NCI-H1092 treated with DMSO at 0.1 percent for 48 hours (cell line): ENCODE measurements around the gene COLEC11.
"Not testable (repeated sequence)": the region's sequence is repeated elsewhere in the genome, so short reads cannot be mapped to it uniquely, and the experiment has no call there.

Source experiments
- DNase-seq: peaks from one replicate; lab custom pipeline; 2025; lab: John Stamatoyannopoulos, UW

COLEC11 gene

DNA sequence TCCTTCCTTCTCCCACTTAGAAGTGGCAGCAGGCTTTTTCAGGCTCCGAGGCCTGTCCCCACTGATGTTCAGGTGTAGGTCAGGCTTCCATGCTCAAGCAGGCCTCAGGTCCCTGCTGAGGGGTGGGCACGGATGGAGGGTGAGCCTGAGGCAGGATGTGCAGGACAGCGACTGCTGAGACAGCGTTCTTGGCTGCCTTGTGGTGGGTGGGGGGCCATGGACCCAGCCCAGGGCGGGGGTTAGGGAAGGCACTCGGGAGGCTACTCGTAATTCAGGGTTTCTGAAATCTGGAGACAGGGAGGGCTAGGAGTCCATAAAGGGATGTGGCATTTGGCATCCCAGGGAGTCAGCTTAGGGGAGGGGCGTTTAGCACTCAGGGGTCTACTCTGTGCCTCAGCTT lies 30.3 kb downstream of the COLEC11 start:
- DNase-seq, result no peak

DNA sequence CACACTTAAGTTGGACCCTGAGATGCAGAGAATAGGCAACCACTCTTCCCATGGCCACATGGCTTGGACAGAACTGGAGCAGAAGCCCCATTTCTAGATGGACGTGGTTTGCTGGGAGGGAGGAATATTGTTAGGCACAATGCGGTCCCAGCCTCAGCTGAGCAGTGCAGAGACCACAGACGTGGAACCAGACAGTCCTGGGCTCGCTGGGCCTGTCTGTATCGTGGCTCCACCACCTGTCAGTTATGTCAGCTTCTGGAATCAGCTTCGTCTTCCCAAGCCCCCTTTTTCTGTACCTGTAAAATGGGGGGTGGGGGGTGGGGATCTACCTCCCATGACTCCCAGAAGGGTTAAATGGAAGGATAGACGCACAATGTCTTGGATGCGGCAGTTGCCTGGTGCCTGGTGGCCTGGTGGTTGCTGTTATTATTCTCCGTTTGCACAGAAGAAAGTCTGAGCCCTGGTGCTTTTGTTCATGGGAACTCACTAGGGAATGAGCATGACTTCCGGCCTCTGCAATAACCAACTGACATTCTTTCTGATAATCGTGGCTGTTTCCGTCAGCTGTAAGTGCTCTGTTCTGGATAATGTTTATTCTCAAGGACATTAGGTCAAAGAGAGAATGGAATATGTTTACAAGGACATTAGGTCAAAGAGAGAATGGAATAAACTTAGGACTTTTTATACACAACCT lies 31.4 kb downstream of the COLEC11 start:
- no peak for DNase-seq

DNA sequence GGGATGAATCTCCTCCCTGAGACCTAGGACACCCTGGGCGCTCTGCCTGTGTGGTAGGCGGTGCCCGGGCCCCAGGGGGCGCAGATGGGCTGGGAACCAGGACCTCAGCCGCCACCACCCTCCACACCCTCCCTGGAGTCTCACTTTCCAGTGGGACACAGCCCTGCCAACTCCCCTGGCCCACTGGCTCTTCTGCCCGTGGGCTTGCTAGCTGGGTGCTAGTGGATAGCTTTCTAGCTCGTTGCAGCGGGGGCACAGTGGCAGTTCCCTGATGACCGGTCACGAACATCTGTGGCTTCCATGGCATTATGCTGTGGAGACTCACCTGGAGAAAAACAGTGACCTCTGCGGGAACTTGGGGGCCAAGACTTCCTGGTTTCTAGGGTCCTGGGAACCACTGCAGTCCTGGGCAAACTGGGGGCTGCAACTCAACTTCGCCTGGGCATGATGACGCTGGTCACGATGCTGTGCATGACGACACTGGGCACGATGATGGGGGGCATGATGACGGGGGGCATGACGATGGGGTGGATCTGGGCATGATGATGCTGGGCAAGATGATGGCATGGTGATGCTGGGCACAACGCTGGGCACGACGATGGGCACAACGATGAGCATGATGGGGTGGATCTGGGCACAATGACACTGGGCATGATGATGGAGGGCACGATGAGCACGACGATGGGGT lies 32.0 kb downstream of the COLEC11 start:
- DNase-seq, result no peak

DNA sequence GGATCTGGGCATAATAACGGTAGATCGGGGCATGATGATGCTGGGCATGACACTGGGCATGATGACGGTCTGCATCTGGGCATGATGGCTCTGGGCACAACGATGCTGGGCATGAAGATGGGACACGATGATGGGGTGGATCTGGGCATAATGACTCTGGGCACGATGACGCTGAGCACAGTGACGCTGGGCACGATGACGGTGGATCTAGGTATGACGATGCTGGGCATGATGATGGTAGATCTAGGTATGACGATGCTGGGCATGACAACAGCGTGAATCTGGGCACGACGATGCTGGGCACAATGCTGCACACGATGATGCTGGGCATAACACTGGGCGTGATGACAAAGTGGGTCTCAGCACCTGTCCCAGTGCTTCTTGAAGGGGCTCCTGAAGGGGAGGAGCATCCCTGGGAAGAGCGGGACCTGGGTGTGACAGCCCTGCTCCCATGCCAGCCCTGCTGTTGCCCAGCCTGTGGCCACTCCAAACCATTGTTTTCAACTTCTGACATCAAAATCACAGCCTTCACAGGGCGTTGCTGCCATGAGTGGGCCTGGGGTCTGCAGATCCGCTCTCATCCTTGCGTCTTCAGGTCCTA lies 32.7 kb downstream of the COLEC11 start:
- no peak for DNase-seq

DNA sequence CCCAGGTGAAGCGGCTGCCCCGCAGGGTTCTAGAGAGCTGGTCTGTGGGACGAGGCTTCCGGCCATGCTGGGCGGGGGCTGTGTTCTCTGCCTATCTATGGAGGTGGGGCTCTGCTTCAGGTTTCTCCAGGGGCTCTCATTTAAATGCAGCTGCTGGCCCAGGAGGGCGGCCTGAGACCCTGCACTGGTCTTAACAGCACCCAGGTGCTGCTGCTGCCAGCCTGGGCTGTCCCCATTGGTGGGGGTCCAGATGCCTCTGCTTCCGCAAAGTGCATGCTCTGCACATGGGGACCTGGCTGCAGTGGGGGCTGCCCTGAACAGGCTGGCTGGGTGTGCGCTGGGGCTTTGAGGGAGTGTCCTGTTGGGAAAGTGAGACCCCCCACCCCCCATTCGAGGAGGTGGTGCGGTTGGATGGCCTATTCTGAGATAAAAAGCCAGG lies 33.3 kb downstream of the COLEC11 start:
- no peak for DNase-seq

DNA sequence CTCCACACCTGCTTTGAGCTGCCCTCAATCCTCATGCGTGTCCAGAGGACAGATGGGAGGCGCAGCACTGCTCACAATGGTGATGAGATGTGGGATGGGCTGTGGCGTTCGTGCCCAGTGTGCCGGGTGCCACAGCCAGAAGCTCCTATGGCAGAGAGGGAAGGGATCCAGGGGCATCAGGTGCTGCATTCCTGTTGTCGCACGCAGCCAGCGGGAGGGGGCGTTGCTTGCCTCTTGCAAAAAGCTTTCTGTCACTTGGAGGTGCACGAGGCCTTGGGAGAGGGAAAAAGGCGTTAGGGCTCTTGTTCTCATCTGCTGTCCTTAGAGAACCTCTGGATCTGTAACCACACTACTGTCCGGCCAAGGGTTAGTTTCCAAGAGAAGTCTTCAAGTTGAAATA lies 33.9 kb downstream of the COLEC11 start:
- peak; percentile 42 for DNase-seq

DNA sequence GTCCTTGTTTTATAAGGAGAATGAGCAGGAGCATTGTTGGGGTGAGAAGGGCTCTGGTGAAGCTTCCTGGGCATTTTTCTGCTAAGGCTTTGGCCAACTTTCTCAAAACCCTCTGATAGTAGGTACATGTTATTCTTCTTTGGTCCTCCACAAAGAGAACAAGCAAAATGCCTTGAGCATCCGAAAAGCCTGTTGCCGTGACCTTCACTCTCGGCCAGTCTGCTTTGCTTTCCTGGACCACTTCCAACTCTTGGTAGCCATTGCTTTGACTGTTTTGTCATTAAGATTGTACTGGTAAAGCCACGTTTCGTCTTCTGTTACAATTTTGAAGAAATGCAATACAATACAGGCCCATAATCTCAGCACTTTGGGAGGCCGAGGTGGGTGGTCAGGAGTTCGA lies 35.7 kb downstream of the COLEC11 start:
- no peak for DNase-seq

DNA sequence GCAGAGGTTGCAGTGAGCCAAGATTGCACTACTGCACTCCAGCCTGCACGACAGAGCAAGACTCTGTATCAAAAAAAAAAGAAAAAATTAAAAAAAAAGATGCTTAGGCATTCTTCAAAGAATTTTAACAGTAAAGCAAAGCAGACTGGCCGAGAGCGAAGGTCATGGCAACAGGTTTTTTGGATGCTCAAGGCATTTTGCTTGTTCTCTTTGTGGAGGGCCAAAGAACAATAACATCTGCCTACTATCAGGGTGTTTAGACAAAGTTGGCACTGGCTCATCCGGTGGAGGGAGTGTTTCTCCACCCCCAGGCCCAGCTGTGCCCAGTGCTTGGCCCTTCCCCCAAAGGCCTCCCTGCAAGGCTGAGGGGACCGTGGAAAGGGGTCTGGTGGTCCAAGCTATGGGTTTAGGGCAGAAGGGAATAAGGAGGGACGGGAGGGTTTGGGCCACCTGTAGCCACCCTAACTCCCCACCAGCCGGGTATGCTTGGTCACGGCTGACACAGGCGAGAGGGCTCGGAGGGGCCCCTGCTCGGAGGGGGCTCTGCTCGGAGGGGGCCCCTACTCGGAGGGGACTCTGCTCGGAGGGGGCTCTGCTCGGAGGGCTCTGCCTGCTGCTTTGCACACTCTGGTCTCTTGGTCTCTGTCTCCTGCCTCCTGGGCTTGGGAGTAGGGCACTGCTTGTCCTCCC lies 36.4 kb downstream of the COLEC11 start:
- no peak for DNase-seq

DNA sequence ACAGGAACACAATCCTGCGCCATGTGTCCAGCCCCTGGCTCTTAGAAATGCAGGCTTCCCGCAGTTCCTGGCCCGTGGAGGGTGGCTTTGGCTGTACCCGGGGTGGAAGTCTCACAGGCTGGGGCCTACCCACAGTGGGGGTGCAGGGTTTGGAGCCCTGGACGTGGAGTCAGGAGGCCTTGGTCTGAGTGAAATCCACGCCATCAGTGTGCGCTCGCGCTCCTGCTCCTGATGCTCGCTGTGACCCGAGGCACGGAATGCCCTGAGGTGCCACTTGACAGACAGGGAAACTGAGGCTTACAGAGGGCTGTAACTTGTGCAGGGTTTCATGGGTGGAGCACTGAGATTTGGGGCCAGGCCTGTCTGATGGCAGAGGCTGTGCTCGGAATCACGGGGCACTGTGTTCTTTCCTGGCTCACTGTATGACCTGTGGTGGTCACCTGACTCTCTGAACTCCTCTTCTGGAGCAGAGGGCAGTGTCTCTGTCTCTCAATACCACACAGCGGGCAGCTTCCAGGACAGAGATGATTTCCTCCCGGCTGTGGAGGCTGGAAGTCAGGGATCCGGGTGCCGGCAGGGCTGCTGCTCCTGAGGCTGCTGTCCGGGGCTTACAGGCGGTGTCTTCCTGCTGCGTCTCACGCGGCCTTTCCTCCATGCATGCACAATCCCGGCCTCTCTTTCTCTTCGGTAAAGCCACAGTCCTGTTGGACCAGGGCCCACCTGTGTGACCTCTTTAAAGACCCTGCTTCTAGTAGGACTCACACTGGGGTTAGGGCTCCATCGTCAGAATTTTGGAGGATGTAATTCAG lies 37.1 kb downstream of the COLEC11 start:
- DNase-seq, result no peak

DNA sequence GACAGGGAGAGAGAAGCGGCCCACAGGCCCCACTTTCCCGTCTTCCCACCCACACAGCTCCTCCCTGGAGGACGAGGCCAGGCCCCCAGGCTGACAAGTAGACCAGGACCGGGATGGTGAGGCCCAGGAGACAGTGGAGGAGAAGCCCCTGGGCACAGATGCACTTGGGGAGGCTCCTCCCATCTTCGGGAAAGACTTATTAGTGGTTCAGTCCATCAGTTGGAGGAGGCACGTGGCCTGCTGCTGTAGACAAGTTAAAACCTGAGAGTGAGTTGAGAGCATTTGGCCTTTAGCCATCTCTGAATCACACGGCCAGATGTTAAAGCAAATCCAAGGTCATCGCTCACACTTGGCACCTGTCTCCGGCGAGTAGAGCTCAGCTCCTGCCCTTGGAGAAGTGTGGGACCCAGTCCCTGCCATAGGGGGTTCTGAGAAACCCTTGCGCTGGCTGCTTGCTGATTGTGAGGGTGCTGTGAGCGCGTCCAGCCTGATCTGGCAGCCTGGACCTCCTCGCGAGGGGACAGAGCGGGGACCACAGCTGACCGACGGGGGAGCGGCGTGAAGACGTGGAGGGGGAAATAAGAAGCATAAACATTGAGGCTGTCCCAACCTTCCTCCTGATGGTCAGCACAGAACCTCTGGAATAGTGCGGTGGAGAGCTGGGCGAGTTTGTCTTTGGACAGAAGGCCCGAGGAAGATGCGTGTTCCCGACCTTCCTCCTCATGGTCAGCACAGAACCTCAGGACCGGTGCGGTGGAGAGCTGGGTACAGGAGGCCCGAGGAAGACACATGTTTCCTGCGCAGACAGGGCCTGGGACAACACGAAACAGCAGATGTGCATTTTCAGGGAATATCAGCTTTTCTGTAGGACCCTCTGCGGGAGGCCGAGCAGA lies 38.4 kb downstream of the COLEC11 start:
- DNase-seq, result no peak

DNA sequence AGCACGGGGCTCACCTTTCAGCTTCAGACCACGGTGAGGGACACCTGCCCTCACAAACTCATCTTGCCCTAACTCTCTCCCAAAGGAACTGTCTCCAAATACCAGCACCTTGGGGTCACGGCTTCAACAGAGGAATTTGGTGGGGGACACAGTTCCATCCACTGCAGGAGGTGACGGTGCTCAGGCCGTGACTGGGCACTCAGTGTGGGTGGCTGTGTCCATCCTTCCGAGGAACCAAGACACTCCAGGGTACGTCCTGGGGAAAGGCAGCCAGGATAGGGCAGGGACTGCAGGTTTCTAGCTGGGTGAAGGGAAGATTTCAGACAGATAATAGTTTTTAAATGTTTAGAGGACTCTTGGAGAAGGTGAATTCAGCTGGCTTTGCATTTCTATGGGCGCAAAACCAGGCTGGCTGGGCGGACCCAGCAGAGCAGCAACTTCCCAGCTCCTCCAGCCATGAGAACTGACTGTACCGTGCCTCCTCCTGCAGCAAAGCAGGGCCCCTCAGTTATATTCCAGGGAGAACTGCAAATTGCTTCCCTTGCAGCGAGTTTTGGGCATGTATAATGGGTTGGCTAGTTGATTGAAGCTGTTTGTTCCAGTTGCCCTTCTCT lies 39.2 kb downstream of the COLEC11 start:
- no peak for DNase-seq

DNA sequence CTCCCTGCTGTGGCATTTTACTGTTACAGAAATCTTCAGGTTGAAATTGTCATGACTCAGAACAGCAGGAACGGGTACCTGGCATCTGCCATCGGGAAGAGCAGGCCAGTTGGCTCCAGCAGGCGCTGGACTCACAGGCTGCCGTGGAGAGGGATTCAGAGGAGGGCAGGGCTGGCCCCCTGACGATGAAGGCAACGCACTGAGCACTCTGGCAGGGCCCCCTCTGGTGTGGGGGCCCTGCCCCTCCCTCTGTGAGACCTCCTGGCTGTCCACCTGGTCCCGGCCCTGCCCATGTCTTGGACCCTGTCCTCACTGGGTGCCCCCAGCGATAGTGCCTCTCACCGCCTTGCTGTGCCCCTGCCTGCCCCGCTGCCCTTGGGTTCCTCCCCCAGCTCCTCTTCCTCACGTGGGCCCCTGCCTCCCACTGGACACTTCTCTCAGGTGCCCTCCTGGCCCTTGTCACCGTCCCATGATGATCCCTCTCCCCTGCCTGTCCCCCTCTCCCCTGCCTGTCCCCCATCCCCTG lies 39.7 kb downstream of the COLEC11 start:
- no peak for DNase-seq

DNA sequence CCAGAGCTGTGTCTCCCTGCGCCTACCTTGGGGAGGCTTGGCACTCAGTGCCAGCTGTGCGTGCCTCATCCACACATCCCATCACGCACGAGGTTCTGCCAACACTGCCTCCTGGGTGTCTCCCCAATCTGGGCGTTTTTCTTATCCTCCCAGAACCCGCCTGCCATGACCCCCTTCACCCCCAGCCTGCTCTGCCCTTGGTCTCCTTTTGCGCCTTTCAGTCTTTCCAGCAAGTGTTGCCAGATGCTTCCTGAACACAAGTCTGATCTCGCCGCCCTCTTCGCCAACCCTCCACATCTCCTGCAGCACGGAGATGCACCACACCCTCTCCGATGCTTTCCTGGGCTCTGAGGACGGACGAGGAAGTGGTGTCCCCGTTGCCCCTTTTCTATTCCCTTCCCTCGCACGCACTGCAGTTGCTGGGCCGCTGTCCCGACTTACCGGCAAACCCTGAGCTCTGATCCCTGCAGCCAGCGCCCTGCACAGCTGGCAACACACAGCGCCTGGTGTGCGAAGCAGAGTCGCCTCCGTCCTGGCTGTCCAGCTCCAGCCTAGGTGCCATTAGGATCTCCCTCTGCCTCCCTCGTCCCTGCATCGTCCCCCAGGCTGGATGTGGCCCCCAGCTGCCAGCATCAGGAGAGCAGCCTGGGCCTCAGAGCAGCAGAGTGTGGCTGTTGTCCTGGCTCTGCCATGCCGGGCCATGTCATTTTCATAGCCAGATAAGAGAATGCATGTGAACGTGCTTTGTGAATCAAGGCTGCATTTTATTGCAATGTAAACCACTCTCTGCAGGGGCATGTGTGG lies 40.5 kb downstream of the COLEC11 start:
- DNase-seq, result no peak

DNA sequence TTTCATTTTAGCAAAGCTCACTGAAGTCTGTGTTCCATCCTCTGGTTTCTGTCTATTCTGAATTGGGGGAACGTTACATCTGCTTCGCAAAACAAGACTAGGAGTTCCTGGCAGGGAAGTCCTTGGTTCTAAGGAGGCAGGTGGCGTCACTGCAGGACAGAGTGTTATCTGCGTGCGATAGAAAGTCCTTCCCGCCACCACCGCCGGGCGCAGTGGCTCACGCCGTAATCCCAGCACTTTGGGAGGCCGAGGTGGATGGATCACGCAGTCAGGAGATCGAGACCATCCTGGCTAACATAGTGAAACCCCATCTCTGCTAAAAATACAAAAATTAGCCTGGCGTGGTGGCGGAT lies 41.0 kb downstream of the COLEC11 start:
- DNase-seq, result not testable (repeated sequence)

DNA sequence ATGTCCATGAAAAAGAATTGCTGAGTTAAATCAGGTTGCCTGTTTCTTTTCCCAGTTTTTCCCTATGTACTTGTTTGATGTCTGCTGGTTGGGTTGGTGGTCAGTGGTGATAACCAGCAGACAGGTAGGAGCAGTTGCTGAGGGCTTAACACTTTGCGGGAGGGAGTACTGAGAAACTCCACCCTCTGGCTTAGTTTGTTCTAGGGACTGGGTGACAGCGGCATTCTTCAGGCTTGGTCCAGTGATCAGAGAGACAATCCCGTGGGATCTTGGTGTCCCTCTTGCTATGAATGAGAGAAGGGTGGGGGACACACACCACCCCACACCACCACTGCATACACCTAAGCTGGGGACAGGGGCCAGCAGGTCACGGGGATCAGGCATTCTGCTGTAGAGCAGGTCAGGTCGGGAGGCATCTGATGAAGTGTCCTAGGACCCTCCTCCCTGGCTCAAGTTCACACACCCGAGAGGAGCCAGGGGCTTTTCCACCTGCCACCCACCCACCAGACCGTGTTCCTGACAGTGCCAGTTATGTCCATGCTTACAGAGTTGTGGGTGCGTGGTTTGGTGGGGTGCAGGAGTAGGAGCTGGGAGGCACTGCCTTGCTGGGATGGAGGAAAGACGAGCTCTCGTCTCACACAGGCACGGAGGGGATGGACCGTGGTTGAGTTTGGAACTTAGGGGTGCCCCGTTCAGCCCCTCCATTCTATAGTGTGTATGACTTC lies 41.8 kb downstream of the COLEC11 start:
- DNase-seq, result no peak

DNA sequence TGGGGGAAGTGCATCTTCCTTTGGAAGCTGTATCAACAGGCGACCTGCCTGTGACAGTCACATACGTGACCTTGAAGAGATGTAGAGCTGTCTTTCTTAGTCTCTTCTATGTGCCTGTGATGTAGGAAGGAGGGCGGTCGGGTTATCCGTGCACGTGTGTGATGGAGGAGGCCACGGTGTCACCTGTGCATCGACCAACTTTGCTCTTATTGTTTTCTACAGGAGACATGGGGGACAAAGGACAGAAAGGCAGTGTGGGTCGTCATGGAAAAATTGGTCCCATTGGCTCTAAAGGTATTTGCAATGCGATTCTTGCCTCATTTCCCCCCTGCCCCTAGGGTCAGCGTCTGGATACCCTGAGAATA lies 42.4 kb downstream of the COLEC11 start:
- DNase-seq, result no peak

DNA sequence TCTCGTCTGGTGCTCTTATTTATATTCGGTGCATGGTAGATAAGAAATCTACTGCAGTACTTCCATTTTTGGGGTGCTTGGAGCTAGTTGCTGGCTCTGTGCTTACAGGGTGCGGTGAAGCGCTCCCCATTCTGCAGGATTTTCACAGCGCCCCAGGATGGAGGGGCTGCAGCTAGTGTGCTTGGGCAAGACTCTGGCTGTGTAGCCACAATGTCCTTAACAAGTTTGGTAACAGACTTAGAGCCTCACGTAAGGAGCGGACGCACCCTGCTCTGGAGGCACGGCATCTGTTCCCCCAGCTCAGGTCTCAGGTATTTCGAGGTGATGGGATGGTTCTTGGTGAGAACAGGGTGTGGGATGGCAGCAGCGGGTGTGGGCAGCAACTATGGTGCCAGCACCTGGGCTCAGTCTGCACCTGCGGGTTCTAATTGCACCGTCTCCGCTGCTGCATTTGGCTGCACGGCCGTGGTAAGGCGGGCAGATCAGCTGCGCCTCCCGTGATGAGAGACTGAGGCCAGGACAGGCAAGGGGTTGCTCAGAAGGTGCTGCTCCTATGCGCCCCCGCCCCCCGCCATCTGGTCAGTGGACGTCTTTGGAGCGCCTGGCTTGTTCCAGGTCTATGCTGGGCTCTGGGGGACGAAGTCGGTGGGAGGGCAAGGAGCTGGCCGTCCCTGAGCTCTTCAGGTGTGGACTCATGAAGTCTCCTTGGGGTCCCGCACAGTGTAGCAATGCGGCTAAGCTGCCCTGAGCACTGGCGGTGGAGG lies 43.0 kb downstream of the COLEC11 start:
- no peak for DNase-seq

DNA sequence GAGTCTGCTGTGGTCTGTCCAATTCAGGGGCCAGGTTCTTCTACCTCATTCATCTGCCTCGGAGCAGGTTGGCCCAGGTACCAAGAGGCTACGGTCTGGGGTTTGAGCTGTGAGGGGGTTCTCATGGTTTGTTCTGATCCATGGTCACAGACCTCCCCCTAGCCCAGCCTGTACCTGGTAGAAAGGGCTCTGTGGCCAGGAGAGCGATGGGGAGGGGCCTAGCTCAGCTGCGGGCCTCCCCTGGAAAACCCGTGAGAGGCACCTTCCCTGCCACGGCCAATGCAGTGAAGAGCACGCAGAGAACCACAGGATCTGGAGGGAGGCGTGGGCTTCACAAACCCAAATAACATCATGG lies 43.5 kb downstream of the COLEC11 start:
- no peak for DNase-seq
